CD14-positive monocyte (primary cell): ENCODE data around the gene TTLL11. TPM values are rescaled to one million over a fixed set of nuclear protein-coding genes. Genes with fewer than 3 reads are reported as not detected.

Experiments
- DNase-seq, 3 donors: peaks; one replicate each; pipeline ENCODE4 v3.0.0-alpha.2; 2011 to 2022
- H2AFZ ChIP-seq: 2 replicates; pipeline ENCODE4 v1.6.0; 2012; ENCODE audit warnings: mild to moderate bottlenecking, low read depth, low read length, inconsistent platforms; ENCODE audit not compliant: insufficient read depth, poor library complexity, severe bottlenecking
- H3K27ac ChIP-seq, 2 donors: 1 replicate in 1 of 2; 2 replicates in 1 of 2; pipeline ENCODE4 v1.5.1; 2012 to 2013; ENCODE audit warnings: low read length in 2 of 2, control low read depth in 1 of 2, inconsistent platforms in 1 of 2, low read depth in 1 of 2, mild to moderate bottlenecking in 1 of 2
- H3K27me3 ChIP-seq, 2 donors: one replicate each; pipeline versions ENCODE4 v1.6.0 to v1.6.1; 2011 to 2013; ENCODE audit warnings: low read length in 2 of 2; ENCODE audit not compliant: control insufficient read depth in 2 of 2, insufficient read depth in 2 of 2
- H3K36me3 ChIP-seq, 2 donors: replicated peaks in 1 of 2; 1 replicate in 1 of 2; 2 replicates in 1 of 2; pipeline versions ENCODE4 v1.5.1 to v1.6.1; 2012 to 2013; ENCODE audit warnings: low read length in 2 of 2, control low read depth in 1 of 2, inconsistent platforms in 1 of 2, mild to moderate bottlenecking in 1 of 2; ENCODE audit not compliant: insufficient read depth in 2 of 2, control insufficient read depth in 1 of 2
- H3K4me1 ChIP-seq, 2 donors: 1 replicate in 1 of 2; 2 replicates in 1 of 2; pipeline versions ENCODE4 v1.5.1 to v1.6.1; 2012 to 2013; ENCODE audit warnings: low read length in 2 of 2, control low read depth in 1 of 2, inconsistent platforms in 1 of 2, mild to moderate bottlenecking in 1 of 2, moderate library complexity in 1 of 2; ENCODE audit not compliant: insufficient read depth in 2 of 2, control insufficient read depth in 1 of 2
- H3K4me2 ChIP-seq: replicated peaks from 2 replicates; pipeline ENCODE3; 2012; ENCODE audit warnings: low read length, moderate library complexity, mild to moderate bottlenecking; ENCODE audit not compliant: poor library complexity, severe bottlenecking; ENCODE audit errors: extremely low read depth
- H3K4me3 ChIP-seq, 3 experiments: fragments of 200-600 bp in 1 of 3; sonication (generic) in 1 of 3; replicated peaks in 1 of 3; 1 replicate in 2 of 3; 2 replicates in 1 of 3; pipeline ENCODE4 v1.5.1; 2011 to 2013; ENCODE audit warnings: low read length in 3 of 3, mild to moderate bottlenecking in 3 of 3, control low read depth in 2 of 3, low read depth in 2 of 3, inconsistent platforms in 1 of 3, moderate library complexity in 1 of 3
- H3K79me2 ChIP-seq: 2 replicates; pipeline ENCODE4 v1.6.0; 2012; ENCODE audit warnings: mild to moderate bottlenecking, control low read depth, inconsistent platforms, low read length, moderate library complexity; ENCODE audit not compliant: insufficient read depth
- H3K9ac ChIP-seq: 2 replicates; pipeline ENCODE4 v1.6.0; 2017; ENCODE audit warnings: low read length, mild to moderate bottlenecking; ENCODE audit not compliant: insufficient read depth, poor library complexity, severe bottlenecking
- H3K9me3 ChIP-seq, 2 donors: replicated peaks in 1 of 2; 1 replicate in 1 of 2; 2 replicates in 1 of 2; pipeline versions ENCODE4 v1.5.1 to v1.6.1; 2012 to 2013; ENCODE audit warnings: low read length in 2 of 2, control low read depth in 1 of 2; ENCODE audit not compliant: control insufficient read depth in 1 of 2, insufficient read depth in 1 of 2
- H4K20me1 ChIP-seq: 2 replicates; pipeline ENCODE4 v1.6.0; 2012; ENCODE audit warnings: mild to moderate bottlenecking, low read length, control low read depth, moderate library complexity; ENCODE audit not compliant: insufficient read depth
- H3K27ac Mint-ChIP-seq, 7 donors: one replicate each; pipeline ENCODE4 v1.8.0; 2020; ENCODE audit warnings: mild to moderate bottlenecking in 7 of 7, mixed read lengths in 7 of 7, moderate library complexity in 6 of 7, inconsistent platforms in 2 of 7
- H3K27me3 Mint-ChIP-seq, 3 donors: one replicate each; pipeline ENCODE4 v1.8.0; 2021 to 2022; ENCODE audit warnings: low read depth in 3 of 3, mild to moderate bottlenecking in 3 of 3, mixed read lengths in 3 of 3, moderate library complexity in 3 of 3, inconsistent platforms in 1 of 3
- H3K36me3 Mint-ChIP-seq, 2 donors: one replicate each; pipeline ENCODE4 v1.8.0; 2020; ENCODE audit warnings: mixed read lengths in 2 of 2, inconsistent platforms in 1 of 2, mild to moderate bottlenecking in 1 of 2
- H3K4me1 Mint-ChIP-seq: one replicate; pipeline ENCODE4 v1.8.0; 2020; ENCODE audit warnings: mild to moderate bottlenecking, mixed read lengths
- H3K4me3 Mint-ChIP-seq, 2 donors: one replicate each; pipeline ENCODE4 v1.8.0; 2020; ENCODE audit warnings: mild to moderate bottlenecking in 2 of 2, mixed read lengths in 2 of 2, moderate library complexity in 1 of 2
- H3K9me3 Mint-ChIP-seq, 7 donors: one replicate each; pipeline ENCODE4 v1.8.0; 2020 to 2022; ENCODE audit warnings: mixed read lengths in 7 of 7, mild to moderate bottlenecking in 6 of 7, moderate library complexity in 6 of 7, inconsistent platforms in 2 of 7
- WGBS: methylation state at CpG from one replicate; pipeline ENCODE4 v1.1.5; 2013; ENCODE audit warnings: missing lambda C conversion rate; ENCODE audit not compliant: insufficient coverage; 5-methylcytosine and 5-hydroxymethylcytosine counted together
- intact Hi-C, 2 donors: fragments of 100-400 bp; cut with micrococcal nuclease; formaldehyde crosslinking; loops; one replicate each; pipeline versions ENCODE4 v1.15.0 to v1.15.1; 2023
- polyA plus RNA-seq, 3 donors: library from polyadenylated mRNA; depleted of rRNA in 1 of 3; unstranded in 2 of 3; stranded (reverse) in 1 of 3; fragments of 300-500 nt in 2 of 3; fragments of >200 nt in 1 of 3; fragmentation: Illumina TruSeq in 2 of 3; gene quantifications; 1 replicate in 2 of 3; 2 replicates in 1 of 3; pipeline ENCODE4 v1.2.3, GENCODE V29; 2012 to 2021
- TF ChIP-seq, protein P1 (sequence below): fragments of 200-600 bp; IDR thresholded peaks from one replicate; pipeline ENCODE4 v1.8.0; 2022; ENCODE audit warnings: antibody characterized with exemption, mild to moderate bottlenecking

TTLL11 gene
- polyA plus RNA-seq, 3 donors: 2.9 to 3.5 (median 3.1) TPM

DNA sequence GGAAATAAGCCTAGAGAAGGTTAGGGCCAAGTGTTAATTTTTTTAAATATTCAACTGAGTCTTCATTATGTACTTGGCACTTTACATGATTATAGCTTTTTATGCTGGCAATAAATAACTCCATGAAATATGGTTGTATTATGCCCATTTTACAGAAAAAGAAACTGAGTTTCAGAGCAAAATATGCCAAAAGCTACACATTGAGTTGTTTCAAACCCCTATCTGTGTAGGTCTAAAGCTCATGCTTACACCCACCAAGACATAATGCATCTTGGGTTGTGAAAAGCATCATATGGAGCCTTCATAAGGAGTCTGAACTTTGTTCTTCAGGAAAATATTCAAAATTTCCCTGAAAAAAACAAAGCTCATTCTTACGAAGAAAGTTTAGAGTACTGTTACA, 14.6 kb downstream of the TTLL11 start:
- Histone ChIP-seq H3K4me1 (no peaks in the 10 kb centered on the region), H3K4me2 (no peak overlapping the region), H3K36me3 (no peaks in the 10 kb centered on the region), H3K27ac (no peak overlapping the region), H3K9me3 (peaks cover 0 to 3% of the 10 kb centered on the region in 2 donors), H4K20me1 (peaks cover 6% of the 10 kb centered on the region), H2AFZ (no peak overlapping the region), H3K79me2 (no peaks in the 10 kb centered on the region), H3K4me3 (no peak overlapping the region), H3K9ac (no peak overlapping the region), H3K27me3 (no peaks in the 10 kb centered on the region)
- Mint-ChIP-seq H3K4me1 (no peaks in the 10 kb centered on the region), H3K9me3 (peaks cover 6 to 11% (median 8%) of the 10 kb centered on the region in 7 donors), H3K27me3 (peaks cover 0 to 1% (median 1%) of the 10 kb centered on the region in 3 donors), H3K4me3 (no peak overlapping the region), H3K27ac (no peak overlapping the region), H3K36me3 (peaks cover 0 to 8% of the 10 kb centered on the region in 2 donors)
- no peak for DNase-seq
- WGBS: no CpG with 5 or more reads among the region's 1 CpG
- TF ChIP-seq, protein P1, sequence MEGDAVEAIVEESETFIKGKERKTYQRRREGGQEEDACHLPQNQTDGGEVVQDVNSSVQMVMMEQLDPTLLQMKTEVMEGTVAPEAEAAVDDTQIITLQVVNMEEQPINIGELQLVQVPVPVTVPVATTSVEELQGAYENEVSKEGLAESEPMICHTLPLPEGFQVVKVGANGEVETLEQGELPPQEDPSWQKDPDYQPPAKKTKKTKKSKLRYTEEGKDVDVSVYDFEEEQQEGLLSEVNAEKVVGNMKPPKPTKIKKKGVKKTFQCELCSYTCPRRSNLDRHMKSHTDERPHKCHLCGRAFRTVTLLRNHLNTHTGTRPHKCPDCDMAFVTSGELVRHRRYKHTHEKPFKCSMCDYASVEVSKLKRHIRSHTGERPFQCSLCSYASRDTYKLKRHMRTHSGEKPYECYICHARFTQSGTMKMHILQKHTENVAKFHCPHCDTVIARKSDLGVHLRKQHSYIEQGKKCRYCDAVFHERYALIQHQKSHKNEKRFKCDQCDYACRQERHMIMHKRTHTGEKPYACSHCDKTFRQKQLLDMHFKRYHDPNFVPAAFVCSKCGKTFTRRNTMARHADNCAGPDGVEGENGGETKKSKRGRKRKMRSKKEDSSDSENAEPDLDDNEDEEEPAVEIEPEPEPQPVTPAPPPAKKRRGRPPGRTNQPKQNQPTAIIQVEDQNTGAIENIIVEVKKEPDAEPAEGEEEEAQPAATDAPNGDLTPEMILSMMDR: no peak
- intact Hi-C loops: no loop called here

- no CpG with 5 or more reads among the region's 3 CpGs for WGBS
These were observed 16.3 kb downstream of the TTLL11 start for GRCh38 chr9:122076773-122077172.

More at GRCh38 chr9:122076773-122077172, 16.3 kb downstream of the TTLL11 start:
- H3K27me3 Mint-ChIP-seq: peaks cover 0 to 1% (median 1%) of the 10 kb centered on the region in 3 donors
- no peaks in the 10 kb centered on the region for H3K4me1 Mint-ChIP-seq
- no peak overlapping the region for H3K27ac Mint-ChIP-seq
- intact Hi-C loops: no loop called here
- DNase-seq: no peak
- H3K4me2 ChIP-seq: no peak overlapping the region
- no peaks in the 10 kb centered on the region for H3K36me3 ChIP-seq
- TF ChIP-seq, protein P1: no peak
- peaks cover 0 to 3% of the 10 kb centered on the region in 2 donors for H3K9me3 ChIP-seq
- no peak overlapping the region for H3K4me3 Mint-ChIP-seq
- H3K27ac ChIP-seq: no peak overlapping the region
- no peaks in the 10 kb centered on the region for H3K4me1 ChIP-seq
- no peak overlapping the region for H3K4me3 ChIP-seq
- no peaks in the 10 kb centered on the region for H3K27me3 ChIP-seq
- peaks cover 6% of the 10 kb centered on the region for H4K20me1 ChIP-seq
- H3K9ac ChIP-seq: no peak overlapping the region
- H3K79me2 ChIP-seq: no peaks in the 10 kb centered on the region
- peaks cover 6 to 11% (median 8%) of the 10 kb centered on the region in 7 donors for H3K9me3 Mint-ChIP-seq
- H3K36me3 Mint-ChIP-seq: peaks cover 0 to 8% of the 10 kb centered on the region in 2 donors
- no peak overlapping the region for H2AFZ ChIP-seq
